Endometrium (tissue), 2 donors: ENCODE measurements around the gene EXOSC5.
"Not testable (repeated sequence)": the region's sequence is repeated elsewhere in the genome, so short reads cannot be mapped to it uniquely, and the experiment has no call there.

Experiments
- FAIRE-seq: peaks from 2 replicates; lab custom pipeline; 2012; peaks lifted over from hg19 to GRCh38; lab: Jason Lieb, UNC
- donor health status: control.
- donor health status: control.

Gene EXOSC5

DNA sequence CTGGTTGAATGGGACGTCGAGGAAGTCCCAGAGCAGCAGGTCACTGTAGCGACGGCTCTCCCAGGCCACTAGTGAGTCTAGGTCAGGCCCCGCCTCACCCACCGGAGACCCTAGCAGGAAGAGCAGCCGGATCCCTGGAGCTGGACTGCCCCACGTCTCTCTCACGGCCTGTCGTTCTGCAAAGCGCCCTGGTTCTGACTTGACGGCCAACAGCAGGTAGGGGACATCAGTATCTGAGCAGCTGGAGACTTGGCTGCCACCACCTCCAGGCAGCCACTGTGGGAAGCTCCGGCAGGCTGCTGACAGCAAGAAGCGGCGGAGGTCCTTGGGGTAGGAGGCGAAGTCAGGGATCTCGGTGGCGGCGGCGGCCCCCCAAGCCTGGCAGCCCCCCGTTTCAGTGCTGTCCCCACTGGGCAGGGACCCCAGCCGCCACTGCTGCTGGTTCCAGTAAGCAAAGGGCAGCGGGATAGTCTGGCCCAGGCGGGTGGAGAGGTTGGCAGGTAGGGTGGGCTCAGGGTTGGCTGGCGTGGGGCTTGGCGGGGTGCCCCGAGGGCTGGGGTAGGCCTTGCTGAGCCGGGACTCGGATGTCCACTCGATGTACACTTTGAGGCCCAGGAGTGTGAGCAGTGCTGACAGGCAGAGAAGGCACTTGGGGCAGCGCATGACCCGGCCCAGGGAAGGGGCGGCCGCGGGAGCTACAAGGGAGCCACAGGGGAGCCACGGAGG lies 29.1 kb upstream of the EXOSC5 start:
- no peak for FAIRE-seq

DNA sequence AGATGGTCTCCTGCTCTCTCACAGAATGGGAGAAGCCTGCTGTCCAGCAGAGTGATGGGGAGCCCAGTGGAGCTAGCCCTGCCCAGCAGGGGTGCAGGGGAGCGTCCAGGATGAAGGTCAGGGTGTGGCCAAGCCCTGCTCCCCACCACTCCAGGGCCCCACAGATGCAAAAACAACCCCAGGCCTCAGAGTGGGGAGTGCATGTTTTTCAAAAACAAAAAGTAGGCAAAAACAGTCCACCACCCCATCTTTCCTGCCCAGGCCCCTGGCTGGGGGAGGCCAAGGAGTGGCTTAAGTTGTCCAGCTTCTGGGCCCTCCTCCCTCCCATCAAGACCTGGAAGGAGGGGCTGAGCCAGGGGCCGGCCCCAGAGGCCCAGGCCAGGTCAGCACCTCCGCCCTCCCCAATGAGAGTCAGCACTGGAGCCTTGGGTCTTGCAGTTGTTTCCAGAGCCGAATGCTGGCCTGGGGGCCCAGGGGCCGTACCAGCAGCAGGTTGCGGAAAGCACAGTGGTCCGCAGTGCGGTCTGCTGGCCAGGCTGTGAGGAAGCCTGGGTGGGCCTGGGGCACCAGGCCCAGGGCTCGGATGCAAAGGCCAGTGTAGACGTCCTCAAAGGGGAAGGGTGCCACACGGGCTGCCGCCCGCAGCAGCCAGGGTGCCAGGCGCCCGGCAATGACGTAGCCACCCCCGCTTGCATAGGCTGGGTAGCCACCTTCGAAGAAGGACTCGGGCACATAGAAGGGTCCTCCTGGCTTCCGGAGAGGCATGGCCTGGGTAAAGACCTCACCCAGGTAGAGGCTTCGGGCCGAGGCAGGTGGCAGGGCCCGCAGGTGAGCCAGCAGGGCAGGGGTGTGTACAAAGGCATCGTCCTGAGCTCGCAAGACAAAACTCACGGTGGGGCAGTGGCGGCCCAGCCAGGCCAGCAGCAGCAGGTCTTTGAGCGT lies 28.3 kb upstream of the EXOSC5 start:
- FAIRE-seq = no peak

DNA sequence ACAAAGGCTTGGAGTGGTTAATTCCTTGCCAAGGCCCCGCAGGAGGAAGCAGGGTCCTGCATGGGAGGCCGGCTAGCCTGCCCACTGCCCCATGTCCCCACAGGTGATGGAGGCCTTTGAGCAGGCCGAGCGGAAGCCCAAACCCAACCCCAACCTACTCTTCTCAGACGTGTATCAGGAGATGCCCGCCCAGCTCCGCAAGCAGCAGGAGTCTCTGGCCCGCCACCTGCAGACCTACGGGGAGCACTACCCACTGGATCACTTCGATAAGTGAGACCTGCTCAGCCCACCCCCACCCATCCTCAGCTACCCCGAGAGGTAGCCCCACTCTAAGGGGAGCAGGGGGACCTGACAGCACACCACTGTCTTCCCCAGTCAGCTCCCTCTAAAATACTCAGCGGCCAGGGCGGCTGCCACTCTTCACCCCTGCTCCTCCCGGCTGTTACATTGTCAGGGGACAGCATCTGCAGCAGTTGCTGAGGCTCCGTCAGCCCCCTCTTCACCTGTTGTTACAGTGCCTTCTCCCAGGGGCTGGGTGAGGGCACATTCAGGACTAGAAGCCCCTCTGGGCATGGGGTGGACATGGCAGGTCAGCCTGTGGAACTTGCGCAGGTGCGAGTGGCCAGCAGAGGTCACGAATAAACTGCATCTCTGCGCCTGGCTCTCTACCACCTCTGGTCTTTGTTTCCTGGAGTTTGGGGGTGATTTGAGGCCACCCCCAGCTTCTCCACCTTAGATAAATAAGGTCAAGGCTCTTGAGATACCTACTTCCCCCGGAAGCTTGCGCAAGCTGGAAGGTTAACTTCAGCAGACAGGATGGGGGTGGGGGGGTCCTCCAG lies 27.4 kb upstream of the EXOSC5 start:
- FAIRE-seq = no peak

DNA sequence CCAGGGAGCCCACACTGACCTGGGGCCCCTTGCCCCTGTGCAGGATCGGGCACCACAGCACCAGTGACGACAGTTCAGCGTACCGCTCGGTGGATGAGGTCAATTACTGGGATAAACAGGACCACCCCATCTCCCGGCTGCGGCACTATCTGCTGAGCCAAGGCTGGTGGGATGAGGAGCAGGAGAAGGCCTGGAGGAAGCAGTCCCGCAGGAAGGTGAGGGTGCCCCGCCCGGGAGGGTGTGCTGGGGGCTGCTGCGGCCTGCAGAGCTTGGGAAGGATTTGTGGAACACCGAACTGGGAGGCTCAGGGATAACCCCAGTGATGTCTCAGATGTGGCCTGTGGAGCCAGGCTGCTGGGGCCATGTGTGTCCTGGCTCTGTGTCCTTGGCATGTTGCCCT lies 25.8 kb upstream of the EXOSC5 start:
- no peak for FAIRE-seq

DNA sequence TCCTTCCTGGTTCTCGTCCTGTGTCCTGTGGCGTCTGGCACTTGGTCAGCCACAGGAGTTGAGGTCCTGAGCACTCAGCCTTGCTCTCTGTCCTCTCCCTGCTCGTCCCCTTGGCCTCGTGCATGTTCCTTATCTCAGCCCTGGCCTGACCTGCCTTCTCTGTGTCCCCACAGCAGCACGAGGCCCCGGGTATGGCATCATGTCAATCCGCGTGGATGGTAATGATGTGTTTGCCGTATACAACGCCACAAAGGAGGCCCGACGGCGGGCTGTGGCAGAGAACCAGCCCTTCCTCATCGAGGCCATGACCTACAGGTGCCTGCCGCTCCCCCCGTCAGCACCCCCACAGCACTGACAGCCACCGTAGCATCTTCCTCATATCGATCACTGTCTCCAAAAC lies 25.3 kb upstream of the EXOSC5 start:
- no peak for FAIRE-seq

DNA sequence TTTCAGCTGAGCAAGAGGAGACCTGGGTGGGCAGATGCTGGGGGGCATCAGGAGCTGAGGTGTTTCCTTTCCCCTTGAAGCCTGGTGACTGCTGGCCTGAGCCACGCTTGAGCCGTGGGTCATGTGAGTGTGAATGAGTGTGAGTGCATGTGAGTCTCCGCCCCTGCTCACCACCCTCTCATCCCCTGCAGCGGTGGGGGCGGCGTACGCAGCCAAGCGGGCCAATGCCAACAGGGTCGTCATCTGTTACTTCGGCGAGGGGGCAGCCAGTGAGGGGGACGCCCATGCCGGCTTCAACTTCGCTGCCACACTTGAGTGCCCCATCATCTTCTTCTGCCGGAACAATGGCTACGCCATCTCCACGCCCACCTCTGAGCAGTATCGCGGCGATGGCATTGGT lies 24.8 kb upstream of the EXOSC5 start:
- no peak for FAIRE-seq

DNA sequence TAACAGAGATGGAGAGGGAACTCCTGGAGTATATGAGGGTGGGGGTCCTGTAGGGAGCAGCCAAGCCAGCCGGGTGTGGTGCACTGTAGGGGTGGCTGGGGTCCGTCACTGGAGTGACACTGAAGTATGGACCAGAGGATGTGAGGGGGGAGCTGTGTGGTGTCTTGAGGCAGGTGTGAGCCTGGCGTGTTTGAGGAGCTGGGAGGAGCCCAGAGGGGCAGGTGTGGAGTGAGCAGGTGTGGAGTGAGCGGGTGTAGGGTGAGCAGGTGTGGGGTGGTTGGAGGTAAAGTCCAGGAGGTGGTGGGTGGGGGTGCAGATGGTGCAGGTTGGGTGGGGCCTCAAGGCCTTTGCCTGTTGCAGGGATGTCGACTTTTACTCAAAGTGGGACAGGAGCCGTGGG lies 24.2 kb upstream of the EXOSC5 start:
- FAIRE-seq = no peak

DNA sequence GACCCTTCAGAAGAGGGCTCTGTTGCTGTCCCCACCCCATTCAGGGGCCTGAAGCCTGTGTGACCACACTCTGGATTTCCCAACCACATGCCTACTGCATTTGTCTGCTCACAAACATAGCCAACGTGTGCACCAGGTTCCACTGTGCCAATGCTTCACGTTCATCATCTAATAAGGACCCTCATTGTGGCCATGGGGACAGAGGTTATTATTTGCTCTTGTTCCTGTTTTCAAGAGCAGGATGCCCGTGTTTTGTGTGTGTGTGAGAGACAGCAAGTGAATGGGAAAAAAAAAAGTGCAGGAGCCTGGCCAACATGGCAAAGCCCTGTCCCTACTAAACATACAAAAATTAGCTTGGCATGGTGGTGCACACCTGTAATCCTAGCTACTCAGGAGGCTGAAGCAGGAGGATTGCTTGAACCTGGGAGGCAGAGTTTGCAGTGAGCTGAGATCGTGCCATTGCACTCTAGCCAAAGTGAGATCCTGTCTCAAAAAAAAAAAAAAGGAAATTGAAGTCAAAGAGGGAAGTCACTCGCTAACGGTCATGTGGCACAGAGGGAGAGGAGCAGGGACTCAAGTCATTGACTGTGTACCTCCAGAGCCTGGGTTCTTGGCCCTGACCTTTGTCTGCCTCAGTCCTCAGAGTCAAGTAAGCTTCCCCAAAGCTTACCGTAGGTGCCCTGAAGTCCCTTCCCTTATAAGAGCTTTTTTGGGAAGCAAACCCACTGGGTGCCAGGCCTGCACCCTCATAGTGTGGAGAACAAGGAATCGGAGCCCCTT lies 23.1 kb upstream of the EXOSC5 start:
- no peak for FAIRE-seq

DNA sequence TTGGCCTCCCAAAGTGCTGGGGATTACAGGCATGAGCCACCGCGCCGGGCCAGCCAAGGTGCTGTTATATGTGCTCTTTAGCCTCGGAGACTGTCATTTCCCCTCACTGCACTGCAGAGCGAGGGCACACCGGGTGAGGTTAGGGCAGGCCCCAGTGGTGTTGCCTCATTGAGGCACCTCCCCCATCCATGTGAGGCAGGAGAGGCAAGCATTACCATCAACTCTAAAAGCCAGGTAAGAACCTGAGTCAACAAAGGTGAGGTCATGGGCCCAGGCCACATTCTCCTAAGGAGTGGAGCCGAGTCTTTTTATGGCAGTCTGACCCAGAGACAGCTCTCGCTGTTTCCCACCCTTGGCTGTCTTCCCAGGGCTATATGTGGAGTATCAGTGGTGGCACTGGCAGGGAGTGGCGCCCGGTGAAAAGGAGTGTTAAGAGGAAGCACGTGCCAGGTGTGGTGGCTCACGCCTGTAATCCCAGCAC lies 19.1 kb upstream of the EXOSC5 start:
- FAIRE-seq = no peak

DNA sequence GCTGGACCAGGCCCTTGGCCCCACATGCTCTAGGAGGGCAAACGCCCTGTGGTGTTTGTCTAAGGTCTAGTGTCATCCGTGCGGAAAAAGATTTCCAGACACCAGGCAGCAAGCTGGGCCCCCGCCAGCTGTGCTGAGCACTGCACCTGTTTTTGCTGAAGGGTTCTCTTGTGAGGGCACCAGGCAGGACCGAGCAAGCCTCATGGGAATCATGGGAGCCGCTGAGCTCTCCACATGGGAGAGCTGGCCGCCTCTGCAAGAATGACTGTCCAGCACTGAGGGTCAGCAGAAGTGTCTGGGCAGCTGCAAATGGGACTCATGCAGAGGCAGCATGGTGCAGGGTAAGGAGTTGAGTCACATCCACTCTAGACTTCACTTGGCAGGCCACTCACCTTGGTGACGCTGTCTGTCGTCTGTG lies 18.0 kb upstream of the EXOSC5 start:
- FAIRE-seq = no peak

DNA sequence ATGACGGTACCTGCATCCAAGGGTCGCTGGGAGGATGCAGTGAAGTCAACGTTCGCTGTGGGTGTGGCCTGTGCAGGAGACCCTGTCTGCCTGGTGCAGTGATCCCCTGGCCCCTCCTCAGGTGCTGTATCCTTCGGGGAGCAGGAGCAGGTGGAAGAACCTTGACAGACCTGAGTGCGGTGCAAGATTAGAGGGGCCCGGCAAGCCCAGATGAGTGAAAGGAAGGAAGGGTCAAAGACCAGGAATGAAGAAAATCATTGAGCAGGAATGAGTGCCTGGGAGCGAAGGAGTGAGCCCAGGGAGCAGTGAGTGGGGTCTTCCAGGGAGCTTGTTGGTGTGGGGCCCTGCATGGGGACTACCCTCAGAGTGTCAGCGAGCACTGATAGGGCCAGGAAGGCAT lies 17.3 kb upstream of the EXOSC5 start:
- FAIRE-seq = no peak

DNA sequence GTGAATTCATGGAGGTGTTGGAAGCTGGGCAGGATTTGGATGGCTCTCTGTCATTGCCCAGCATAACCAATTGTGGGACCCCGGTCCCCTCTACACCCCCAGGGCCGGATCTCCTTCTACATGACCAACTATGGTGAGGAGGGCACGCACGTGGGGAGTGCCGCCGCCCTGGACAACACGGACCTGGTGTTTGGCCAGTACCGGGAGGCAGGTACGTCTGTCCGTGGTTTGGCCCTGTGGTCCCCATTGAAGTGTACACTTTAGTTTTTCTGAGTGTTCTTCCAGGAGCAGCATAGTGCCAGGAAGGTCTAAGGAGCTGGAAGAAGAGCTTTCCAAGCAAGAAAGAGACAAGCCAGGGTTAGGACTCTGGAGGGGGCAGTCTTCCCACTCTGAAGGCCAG lies 16.8 kb upstream of the EXOSC5 start:
- FAIRE-seq = no peak

DNA sequence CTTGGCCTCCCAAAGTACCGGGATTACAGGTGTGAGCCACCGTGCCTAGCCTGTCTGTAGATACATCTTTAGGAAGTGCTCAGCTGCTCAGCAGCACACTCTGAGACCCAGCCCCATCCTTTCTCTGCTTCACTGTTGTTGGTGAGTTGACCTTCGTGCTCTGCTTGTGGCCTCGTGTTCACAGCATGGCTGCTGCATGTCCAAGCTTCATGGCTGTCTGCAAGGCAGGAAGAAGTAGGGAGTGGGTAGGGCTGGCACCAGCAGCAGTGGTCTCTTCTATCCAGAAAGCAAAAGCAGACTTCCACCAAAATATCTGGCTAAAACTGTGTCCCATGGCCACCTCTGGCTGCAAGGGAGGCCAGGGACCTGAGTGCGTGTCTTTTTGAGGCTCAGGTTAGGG lies 15.8 kb upstream of the EXOSC5 start:
- FAIRE-seq = no peak

DNA sequence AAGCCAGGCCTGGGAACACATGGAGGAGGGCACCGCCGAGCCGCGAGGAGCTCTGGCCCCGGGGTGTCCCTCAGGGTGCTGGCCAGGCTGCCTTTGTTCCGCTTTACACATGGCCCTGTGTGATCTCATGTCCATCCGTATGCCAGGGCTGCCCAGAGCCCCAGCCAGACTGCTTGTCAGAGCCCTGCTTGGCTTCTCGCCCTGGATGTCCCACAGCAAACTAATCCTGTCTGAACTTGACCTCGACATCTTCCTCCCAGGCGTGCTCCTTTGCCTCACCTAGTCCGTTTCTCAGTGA lies 14.8 kb upstream of the EXOSC5 start:
- no peak for FAIRE-seq

DNA sequence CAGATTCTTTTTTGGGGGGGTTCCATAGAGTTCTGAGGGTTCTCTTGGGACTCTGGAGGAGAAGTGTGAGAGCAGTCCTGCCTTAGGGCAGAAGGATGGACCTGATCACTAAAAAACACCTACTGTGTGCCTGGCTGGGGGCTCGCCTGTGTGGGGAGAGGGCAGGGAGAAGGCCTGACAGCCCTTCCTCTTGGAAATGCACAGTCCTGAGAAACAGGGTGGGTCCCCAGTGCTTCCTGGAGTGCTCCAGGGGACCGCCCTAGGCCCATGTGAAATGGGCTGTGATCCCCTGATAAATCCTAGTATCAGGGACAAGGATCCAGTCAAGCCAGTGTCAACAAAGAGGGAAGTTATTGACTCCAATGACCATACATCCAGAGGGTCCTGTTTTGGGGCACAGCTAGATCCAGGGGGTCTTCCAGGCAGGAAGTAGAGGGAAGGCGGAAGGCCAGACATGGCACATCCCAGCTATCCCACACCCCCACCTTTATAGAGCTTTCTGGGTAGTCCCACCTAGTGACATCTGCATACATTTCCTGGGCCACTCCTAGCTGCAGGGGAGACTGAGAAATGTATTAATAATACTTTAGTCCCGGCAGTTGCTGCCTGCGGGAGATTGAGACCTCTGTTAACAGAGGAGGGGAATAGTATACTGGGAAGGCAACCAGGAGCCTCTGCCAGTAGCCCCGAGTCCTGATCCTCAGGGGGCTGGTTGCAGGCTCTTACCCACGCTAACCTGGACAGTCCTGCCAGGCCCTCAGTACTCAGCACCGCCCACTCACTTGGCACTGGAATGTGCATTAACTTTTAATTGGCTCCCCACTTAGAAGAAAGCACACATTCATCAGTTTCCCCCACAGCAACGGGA lies 14.2 kb upstream of the EXOSC5 start:
- FAIRE-seq = no peak

DNA sequence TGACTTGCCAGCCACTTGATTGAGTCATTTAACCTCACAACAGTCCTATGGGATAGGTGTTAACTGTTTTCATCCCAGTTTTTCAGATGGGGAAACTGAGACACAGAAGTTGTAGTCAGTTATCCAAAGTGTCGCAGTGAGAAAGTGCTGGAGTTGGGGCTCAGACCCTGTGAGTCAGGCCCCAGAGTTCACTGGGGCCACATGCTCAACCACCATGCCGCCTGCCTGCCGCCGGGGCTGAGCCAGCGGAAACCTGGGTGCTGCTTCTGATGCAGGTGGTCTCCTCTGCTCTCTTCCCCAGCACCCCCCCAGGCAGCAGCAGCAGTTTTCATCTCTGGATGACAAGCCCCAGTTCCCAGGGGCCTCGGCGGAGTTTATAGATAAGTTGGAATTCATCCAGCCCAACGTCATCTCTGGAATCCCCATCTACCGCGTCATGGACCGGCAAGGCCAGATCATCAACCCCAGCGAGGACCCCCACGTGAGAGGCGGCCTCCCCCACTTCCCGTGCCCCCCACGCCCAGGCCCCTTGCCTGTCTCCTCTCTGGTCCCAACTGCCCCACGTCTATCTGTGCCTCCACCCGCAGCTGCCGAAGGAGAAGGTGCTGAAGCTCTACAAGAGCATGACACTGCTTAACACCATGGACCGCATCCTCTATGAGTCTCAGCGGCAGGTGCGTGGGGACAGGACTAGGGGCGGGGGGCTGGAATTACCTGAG lies 13.3 kb upstream of the EXOSC5 start:
- no peak for FAIRE-seq

DNA sequence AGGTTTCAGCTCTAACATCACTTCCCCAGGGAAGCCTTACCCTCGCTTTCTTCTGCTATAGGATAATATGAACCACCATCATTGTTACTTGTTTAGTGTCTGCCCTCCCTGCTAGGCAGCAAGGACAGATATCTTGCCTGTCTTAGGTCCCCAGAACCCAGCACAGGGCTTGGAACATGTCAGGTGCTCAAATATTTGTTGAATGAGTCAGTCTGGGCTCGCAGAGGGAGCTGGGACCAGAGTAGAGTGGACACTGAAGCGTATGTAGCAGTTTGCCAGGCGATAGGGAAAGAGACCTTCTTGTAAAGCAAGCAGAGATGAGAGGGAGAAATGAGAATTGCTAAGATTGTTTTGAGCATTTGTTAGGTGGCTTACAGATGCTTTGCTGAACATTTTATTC lies 12.1 kb upstream of the EXOSC5 start:
- FAIRE-seq = no peak

DNA sequence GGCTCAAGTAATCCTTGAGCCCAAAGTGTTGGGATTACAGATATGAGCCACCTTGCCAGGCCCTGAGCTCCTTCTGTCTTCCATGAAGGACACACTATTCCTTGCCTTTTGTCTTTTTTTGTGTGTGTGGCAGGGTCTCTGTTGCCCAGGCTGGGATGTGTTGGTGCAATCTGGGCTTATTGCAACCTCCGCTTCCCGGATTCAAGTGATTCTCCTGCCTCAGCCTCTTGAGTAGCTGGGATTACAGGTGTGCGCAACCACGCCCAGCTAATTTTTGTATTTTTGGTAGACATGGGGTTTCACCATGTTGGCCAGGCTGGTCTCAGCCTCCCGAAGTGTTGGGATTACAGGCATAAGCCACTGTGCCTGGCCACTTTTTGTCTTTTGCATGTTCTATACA lies 11.7 kb upstream of the EXOSC5 start:
- not testable (repeated sequence) for FAIRE-seq

DNA sequence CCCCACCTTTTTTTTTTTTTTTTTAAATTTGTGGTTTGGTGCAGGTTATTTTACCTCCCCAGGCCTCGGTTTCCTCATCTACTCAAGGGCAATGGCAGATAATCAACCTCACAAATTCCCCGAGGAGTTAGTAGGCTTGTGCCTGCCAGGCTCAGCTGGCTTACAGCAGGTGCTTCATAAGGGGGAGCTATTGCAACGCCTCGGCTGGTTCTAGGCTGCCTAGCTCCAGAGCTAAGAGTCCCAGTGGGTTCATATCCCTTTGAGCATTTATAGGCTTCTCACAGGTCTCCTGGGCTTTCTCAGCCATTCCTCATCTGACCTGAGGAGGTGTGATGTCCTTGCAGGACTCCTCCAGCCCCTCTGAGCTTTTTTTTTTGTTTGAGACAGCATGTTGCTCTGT lies 11.1 kb upstream of the EXOSC5 start:
- no peak for FAIRE-seq

DNA sequence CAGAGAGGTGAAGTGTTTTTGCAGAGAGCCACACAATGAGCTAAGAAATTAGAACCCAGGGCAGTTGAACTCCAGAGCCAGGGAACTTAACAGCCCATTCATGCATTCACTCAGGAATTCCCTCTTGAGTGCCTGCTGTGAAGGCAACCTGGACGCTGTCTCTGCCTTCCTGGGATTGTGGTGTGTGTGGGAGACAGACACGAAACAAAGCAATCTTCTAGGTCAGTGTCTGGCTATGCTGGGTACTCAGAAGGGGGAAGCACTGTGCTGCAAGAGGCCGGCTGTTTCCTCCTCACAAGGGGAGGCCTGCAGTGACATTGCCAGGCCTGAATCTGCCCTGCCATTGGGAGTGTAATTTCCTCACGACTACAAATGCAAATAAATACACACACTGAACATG lies 10.1 kb upstream of the EXOSC5 start:
- FAIRE-seq = no peak
